Embryonic facial prominence (tissue), 1 donor: Measurements from ENCODE around the gene CHSY3.

Source experiments
- DNase-seq: peaks from one replicate; pipeline ENCODE4 v3.0.0-alpha.2; 2016; ENCODE audit errors: extremely low spot score

CHSY3 gene

DNA sequence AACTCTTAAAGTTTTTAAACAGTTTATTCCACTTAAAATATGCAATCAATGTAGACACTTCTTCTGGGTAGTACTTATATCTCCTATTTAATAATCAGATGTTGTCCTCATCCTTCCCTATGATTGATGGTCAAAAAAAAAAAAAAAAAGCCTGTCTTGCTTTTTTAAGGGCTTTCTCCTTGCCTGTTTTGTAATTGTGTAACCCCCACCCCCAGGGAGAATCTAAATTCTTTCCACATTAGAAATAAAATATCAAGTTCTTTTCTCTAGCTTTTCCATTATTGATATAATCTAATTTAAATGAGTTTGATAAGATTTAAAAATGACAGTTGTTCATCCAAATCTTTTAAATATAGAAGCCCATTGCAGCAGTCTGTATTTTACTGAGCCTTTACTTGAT, 119.7 kb downstream of the CHSY3 start:
- DNase-seq, result no peak

DNA sequence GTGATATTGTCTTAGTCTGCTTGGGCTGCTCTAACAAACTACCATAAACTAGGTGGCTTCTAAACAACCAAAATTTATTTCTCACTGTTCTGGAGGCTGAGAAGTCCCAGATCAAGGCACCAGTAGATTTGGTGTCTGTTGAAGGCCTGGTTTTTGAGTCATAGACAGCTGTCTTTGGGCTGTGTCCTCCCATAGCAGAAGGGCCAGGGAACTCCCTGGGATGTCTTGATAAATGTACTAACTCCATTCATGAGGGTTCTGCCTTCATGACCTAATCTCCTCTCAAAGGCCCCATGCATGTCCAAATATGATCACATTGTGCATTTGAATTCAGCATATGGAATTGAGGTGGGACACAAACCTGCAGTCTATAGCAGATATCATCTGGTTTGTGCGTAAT, 121.2 kb downstream of the CHSY3 start:
- DNase-seq, result no peak

DNA sequence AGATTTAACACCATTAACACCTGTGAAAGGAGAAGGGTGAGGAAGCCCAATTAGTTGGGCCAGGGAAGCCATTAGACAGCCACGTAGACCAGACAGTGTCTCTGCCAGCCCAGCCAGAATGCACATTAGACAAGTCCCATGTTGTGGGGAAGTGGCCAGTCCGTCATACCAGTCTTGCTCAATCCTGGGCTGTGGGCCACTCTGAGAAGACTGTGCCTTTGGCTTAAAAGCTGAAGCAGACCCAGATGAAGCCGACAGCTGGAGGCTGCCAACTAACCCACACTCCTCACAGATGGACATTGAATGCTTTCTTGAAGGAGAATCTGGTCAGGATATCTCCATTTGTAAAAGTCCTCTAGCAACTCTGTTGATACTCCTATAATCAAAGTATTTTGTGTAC, 128.5 kb downstream of the CHSY3 start:
- no peak for DNase-seq

DNA sequence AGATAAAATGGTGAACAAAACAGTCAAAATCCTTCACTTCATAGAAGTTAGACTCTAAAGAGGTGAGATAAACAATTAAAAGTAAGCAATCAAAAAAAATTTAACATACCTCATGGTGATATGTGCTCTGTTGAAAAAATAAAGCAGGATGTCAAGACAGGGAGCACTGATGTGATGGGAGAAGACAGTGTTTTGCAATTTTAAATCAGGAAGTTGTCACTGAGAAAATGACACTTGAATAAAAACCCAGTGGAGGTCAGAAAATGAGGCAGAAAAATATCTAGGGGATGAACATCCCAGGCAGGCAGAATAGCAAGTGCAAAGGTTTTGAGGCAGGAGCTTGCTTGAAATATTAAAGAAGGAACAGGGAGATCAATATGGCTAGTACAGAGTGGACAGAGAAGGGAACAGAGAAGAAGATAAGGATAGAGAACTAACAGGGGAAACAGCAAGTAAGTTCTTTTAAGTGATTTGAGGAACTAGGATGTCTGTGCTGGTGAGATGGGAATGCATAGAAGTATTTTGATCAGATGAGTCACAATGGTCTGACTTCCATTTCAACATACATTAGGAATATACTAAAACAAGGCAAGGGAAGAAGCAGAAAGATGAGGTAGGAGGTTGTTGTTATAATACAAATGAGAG, 130.4 kb downstream of the CHSY3 start:
- DNase-seq, result no peak

DNA sequence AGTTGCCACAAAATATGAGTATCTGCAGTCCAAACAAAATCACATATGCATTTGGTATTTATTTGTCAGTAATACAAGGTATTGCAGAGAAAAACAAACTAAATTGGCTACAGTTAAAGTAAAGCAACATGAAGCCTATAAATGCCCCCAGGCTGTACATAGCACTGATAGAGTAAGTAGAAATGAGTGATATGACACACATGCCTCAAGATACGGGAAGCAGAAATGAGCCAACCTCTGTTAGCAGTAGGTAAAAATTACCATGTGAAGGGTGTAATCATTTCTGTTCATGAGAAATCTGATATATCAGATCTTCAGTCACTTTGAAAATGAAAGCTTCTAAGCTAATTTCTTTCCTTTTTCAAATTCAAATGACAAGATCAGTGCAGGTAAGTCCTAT, 131.1 kb downstream of the CHSY3 start:
- DNase-seq, result no peak

DNA sequence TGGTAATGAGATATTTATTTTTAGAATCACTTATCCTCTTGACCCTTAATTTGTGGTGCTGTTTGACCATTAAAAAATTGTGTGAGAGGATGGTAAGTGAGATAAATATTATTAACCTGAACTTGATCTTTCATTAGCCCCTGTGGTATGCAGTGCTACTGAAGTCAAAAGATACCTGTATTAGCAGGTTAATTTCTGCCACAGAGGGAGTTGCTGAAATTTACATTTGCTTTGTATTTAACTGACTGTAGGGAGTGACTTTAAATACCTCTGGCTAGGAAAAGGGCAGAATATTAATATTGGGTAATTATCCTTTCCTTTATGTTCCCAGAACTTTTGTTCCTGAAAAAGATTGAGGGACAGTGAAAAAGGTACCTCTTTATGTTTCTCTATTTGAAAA, 133.6 kb downstream of the CHSY3 start:
- no peak for DNase-seq

DNA sequence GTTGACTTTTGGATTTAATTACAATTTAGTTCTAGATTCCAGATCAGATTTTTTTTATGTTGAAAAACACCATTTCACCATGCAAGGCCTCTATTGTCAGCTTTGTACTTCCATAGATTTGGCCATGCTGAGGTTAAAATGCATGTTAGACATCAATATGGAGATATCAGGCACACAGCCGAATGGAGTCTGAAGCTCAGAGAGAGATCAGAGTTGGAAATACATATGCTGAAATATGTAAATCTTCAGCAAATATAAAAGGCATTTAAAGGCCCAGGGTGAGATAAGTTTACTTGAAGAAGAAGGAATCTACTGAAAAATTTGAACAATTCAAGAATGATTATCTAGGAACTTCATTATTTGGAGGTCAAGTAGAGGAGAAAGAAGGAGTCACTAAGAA, 139.6 kb downstream of the CHSY3 start:
- no peak for DNase-seq

DNA sequence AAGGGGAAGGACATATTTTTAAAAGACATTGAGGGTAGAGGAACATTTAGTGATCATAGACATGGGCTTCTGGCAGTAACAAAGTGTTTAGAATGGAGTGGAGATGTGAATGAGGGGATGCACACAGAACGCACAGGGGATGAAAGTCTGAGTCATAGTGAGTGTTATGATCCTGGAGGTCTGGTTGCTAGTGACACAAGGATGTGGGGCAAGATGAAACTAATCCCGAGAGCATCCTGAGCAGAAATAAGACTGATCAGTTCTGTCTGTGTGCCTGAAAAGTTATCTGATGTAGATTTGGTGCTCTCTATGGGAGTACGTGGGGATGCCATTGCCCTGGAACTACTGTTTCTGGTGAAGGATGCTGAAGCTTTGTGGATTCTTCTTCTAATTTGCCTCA, 141.1 kb downstream of the CHSY3 start:
- no peak for DNase-seq

DNA sequence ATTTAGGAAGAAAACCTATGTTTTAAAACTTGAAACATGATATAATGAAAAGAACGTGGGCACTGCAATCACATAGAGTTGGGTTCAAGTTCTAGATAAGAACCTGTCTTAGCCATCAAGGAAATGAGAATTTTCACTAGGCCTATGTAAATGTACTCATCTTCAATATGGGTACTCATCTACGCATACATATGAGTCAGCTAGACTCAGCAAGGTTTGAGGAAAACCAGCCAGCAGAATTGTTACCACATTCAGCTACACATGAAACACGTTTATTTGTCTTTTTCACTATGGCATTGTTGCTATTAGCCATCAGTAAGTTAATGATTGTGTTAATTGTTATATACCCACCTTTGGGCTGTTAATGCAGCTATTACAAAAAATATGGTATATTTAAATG, 146.3 kb downstream of the CHSY3 start:
- no peak for DNase-seq

DNA sequence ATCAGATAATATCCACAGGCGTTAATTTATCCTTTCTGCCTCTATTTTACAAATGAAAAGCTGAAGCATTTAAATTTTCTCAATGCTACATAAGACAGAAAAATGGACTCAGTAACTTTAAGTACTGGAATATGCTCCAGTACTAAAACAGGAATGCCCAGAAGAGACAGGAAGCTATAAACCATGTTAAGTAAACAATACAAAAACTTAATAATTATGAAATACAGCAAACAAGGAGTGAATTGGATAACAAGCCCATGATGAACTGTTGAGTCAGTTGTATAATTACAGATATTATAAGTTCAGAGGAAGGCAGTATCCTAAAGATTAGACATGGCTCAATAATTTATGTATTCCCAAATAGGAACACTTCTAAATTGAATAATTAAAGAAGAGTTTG, 148.5 kb downstream of the CHSY3 start:
- no peak for DNase-seq

DNA sequence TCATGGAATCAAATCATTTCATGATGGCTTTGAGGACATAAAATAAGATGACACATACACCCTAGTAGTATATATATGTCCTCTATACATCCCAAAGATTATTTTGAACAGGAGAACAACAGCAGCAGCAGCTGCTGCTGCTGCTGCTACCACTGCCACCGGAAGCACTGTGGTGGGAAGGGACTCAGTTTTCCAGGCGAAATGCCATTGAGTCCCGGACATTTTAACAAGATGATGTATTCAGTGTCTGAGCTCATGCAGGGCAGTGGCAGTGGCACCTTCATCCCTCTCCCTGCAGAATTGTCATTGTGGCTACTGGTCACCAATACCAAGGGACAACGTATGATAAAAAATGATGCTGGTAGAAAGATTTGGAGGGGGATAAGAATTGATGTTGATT, 151.3 kb downstream of the CHSY3 start:
- DNase-seq, result no peak

DNA sequence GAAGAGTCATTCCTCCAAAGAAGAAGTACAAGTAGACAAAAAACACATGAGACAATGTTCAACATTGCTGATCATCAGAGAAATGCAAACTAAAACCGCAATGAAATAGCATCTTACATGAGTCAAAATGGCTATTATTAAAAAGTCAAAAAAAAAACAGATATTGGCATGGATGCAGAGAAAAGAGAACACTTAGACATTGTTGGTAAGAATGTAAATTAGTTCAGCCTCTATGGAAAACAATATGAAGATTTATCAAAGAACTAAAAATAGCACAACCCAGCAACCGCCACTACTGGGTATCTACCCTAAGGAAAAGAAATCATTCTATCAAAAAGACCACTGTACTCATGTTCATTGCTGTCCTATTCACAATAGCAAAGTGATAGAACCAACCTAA, 157.5 kb downstream of the CHSY3 start:
- DNase-seq, result no peak

DNA sequence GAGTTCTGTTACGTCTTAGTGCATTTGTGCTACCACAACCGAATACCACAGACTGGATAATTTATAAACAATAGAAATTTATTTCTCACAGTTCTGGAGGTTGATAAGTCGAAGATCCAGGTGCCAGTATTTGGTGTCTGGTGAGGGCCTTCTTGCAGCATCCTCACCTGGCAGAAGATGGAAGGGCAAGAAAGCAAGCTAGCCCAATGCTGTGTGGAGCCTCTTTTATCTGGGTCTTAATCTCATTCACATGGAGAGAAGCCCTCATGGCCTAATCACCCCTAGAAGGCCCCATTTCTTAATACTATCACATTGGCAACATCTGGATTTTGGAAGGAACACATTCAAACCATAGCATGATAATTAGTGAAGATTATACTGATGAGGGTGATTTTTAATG, 159.3 kb downstream of the CHSY3 start:
- no peak for DNase-seq

DNA sequence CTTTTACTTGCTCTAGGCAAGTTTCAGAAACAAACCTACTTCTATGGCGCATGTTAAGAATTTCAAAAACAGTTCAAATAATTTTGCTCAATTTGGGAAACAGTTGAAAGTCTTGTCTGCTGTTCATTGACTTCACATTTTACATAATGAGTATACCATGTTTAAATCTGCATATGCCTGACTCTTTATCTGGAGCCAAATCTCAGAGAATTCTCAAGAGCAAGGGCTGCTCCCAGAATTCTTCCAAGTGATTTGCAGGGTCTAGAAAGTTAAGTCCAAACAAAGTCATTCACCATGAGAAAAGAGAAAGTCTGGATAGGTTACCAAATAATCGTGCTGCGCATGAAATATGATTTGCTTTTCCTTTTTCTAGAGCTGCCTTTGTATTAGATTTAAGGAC, 160.2 kb downstream of the CHSY3 start:
- no peak for DNase-seq

DNA sequence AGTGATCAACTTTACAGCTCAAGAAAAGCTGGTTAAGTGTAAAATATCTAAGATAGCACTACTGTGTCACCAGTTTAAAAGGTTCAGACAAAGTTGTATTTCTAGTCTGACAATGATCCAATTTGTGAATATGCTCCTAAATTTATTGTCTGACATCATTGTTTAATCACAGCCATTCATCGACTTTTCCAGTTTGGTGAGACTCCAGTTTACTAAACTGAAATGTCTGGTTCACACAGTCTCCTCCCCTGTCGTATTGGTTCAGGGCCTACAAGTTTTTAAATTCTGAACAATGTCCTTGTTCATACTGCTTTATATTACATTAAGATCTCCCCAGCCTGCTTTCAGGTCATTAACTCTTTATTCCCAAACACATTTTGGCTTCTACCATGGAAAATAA, 161.4 kb downstream of the CHSY3 start:
- DNase-seq, result no peak

DNA sequence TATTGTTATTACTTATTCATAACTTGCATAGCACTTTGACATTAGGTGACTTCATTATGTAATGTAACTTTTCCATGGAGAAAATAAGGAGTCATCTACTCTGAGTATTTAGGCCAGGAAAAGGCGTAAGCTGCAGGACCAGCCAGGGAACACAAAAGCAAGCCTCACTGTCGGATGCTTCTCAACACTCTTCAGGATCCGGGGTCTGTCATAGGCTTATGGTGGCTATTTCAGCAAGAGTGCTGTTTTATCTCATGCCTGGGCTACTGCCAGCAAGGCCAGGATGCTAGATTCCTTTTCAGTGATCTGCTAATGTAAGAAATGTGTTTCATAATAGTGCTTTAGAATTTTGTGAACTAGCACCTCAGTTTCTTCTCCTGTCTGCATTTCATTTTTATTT, 162.4 kb downstream of the CHSY3 start:
- no peak for DNase-seq

DNA sequence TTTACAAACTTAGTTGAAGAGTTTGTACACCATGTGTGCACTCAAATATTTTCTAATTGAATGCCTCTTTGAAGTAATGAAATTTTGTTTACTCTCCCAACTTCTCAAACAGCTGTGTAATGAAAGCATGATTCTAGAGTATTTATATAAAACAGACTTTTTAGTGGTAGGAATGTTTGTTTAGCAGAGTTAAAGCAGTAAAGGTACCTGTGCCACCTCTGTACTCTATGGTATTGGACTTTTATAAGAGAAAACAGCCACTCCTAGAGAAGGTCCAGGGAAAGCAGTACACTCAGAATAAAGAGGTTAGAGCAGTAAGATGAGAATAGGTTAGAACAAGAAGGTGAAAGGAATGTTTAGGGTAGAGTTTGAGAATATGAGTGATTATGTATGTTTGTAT, 163.1 kb downstream of the CHSY3 start:
- DNase-seq, result no peak

DNA sequence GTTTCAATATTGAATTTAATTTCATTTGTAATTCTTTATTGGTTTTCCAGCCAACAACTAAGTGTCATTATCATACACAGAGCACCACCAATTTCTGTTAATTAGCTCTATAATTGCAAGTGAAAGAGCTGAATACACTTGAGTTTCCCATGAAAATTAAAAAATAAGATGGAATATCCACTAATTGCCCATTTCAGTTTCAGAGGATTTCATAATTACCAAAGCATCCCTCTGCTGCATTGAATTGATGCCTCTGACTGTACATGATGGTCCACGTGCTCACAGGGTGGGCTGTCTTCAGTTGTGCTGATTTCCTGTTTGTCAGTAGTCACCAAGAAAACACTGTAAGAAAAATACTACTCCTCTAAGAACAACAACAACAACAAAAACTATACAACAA, 163.8 kb downstream of the CHSY3 start:
- DNase-seq, result no peak

DNA sequence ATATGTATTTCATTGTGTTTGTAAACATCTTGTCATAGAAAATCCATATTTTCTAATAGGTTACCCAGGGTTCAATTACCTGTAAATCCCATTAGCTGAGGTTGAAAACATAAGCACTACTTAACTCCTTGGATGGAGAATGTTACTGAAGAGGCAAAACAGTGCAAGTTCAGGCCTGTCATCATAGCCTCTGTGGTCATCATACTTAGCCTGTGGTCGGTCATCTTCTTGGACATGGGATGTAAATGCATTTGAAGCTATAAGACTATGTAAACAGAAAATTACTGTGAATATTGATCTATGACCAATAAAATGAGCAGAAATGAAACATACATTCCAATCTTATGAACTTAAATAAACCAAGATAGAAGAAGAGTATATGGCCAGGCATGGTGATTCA, 164.7 kb downstream of the CHSY3 start:
- no peak for DNase-seq

DNA sequence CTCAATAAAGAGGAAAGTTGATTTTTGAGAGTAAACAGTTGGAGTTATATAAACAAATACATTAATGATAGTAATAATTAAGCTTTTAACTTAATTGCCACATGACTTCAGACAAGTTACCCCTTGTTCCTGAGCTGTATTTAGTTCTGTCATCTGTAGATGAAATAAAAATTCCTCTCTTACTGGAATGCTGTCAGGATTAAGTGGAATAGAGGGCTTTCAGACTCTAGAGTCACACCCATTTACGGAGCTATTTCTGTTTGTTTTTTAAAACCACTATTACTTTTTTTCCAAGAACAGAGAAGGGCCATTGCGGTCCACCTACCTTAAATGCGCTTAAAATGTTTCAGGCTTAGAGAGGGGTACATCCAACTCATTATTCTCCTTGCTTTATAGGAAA, 170.6 kb downstream of the CHSY3 start:
- no peak for DNase-seq

DNA sequence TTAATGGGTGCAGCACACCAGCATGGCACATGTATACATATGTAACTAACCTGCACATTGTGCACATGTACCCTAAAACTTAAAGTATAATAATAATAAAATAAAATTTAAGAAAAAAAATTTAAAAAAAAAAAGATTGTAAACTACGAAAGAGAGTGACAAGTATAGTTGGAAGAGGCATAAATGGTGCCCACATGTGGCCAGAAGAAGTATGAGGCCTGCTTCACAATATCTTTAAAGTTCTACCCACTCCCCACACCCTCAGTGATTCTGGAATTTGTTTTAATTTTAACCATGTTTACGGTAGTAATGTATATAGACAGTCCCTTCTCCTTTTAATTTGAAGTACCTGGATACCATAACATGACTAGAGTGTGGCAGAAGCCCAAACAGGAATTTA, 172.7 kb downstream of the CHSY3 start:
- no peak for DNase-seq

DNA sequence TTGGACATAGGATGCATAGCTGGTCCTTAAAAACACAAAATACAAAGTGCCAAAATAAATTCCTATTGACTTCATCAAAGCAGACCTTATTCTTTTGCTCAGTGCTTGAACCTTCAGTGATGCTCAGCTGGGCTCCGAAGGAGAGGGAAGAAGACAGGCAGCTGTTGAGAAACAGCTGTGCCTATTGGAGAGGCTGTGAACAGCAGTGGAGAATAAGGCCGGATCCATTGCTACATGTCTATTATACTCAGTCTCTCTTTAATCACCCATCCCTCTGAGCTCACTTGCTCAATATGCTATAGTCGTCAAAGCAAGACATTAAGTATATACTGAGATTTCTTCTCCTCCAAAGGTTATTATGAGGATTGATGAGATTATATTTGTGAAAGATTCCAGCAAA, 174.4 kb downstream of the CHSY3 start:
- no peak for DNase-seq

DNA sequence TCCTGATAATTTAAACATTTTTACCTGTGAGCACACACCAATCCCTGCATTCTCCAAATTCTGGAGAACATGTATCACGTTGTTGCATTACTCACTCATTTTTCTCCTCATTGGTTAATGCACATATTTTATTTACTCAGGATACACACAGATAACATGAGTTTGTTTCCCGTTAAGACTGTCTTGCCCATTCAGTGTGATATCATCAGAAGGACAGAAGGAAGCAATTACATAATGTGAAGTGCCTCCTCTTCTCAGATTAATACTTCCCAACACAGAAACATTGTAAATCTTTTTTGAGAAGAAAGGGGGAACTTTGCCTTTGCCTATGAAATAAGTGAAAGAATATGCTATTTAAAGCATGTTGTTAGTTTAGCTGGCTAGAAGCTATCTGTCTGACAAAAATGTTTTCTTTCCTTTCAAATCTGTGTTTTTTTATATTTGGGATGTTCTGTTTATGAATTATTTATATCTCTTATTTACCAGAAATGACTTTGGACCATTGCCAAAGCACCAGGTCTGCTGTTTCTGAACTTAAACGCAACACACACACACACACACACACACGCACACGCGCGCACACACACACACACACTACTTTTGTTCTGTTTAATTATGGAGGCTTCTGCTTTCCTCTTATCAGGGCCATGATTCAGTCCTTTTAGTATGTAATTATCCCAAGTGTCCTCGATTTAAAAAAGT, 186.5 kb downstream of the CHSY3 start:
- DNase-seq, result no peak

DNA sequence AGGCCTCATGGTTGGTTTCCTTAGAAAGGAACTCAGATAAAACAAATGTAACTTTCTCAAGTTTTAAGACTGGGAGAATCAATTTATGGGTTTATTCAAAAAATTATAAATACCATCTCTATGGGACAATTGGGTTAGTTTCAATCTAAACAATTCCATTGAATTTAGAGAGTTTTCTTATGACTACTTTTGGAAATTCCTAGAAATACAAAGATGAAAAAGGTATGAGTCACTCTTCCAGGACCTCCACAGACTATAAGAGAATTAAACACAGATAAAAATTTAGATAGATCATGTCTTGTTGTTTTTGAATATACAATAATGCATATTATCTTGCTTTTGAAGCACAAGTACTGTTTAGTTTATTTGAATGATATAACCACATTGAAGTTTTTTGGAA, 188.7 kb downstream of the CHSY3 start:
- no peak for DNase-seq
